Osteocyte (in vitro differentiated cells): ENCODE results near the gene PLXND1. TPM values are rescaled to one million over a fixed set of nuclear protein-coding genes. Genes with fewer than 3 reads are reported as not detected.
"Not testable (repeated sequence)": the region's sequence is repeated elsewhere in the genome, so short reads cannot be mapped to it uniquely, and the experiment has no call there.

Experiments used
- DNase-seq: peaks from one replicate; pipeline ENCODE4 v3.0.0; 2021; ENCODE audit warnings: mixed read lengths; ENCODE audit not compliant: unreplicated experiment; ENCODE audit errors: extremely low spot score
- H3K27ac Mint-ChIP-seq: one replicate; pipeline ENCODE4 v1.8.0; 2021; ENCODE audit warnings: mild to moderate bottlenecking, mixed read lengths; ENCODE audit not compliant: unreplicated experiment
- H3K27me3 Mint-ChIP-seq: one replicate; pipeline ENCODE4 v1.8.0; 2021; ENCODE audit warnings: mixed read lengths; ENCODE audit not compliant: unreplicated experiment
- H3K36me3 Mint-ChIP-seq: one replicate; pipeline ENCODE4 v1.8.0; 2021; ENCODE audit warnings: mixed read lengths; ENCODE audit not compliant: unreplicated experiment
- H3K4me1 Mint-ChIP-seq: one replicate; pipeline ENCODE4 v1.8.0; 2021; ENCODE audit warnings: mixed read lengths; ENCODE audit not compliant: unreplicated experiment
- H3K4me3 Mint-ChIP-seq: one replicate; pipeline ENCODE4 v1.8.0; 2021; ENCODE audit warnings: mild to moderate bottlenecking, moderate library complexity, mixed read lengths; ENCODE audit not compliant: unreplicated experiment
- H3K9me3 Mint-ChIP-seq: one replicate; pipeline ENCODE4 v1.8.0; 2021; ENCODE audit warnings: mixed read lengths; ENCODE audit not compliant: unreplicated experiment
- total RNA-seq: library from RNA; stranded (reverse); gene quantifications from 2 replicates; pipeline ENCODE4 v1.2.1, GENCODE V29; 2021
- TF ChIP-seq, protein P1 (sequence below): fragments of 200-600 bp; sonication (generic); IDR thresholded peaks from 2 replicates; pipeline ENCODE4 v1.5.0; 2021; ENCODE audit warnings: antibody characterized with exemption, mild to moderate bottlenecking, moderate library complexity

PLXND1 gene
- total RNA-seq, 1 donor from 2014 or later = 358 TPM

- H3K27ac Mint-ChIP-seq = peak overlapping the region; percentile 83
- no peaks in the 10 kb centered on the region for H3K27me3 Mint-ChIP-seq
- H3K4me3 Mint-ChIP-seq = peak overlapping the region; percentile 22
- no peaks in the 10 kb centered on the region for H3K9me3 Mint-ChIP-seq
- H3K36me3 Mint-ChIP-seq = peaks cover 4% of the 10 kb centered on the region
- peaks cover 65% of the 10 kb centered on the region for H3K4me1 Mint-ChIP-seq
- TF ChIP-seq, protein P1, sequence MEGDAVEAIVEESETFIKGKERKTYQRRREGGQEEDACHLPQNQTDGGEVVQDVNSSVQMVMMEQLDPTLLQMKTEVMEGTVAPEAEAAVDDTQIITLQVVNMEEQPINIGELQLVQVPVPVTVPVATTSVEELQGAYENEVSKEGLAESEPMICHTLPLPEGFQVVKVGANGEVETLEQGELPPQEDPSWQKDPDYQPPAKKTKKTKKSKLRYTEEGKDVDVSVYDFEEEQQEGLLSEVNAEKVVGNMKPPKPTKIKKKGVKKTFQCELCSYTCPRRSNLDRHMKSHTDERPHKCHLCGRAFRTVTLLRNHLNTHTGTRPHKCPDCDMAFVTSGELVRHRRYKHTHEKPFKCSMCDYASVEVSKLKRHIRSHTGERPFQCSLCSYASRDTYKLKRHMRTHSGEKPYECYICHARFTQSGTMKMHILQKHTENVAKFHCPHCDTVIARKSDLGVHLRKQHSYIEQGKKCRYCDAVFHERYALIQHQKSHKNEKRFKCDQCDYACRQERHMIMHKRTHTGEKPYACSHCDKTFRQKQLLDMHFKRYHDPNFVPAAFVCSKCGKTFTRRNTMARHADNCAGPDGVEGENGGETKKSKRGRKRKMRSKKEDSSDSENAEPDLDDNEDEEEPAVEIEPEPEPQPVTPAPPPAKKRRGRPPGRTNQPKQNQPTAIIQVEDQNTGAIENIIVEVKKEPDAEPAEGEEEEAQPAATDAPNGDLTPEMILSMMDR = no peak
- DNase-seq = peak; percentile 92
These were observed 45.1 kb upstream of the PLXND1 start for GRCh38 chr3:129651435-129652202.

GRCh38 chr3:129650256-129650872 lies 43.9 kb upstream of the PLXND1 start:
- H3K27me3 Mint-ChIP-seq = no peaks in the 10 kb centered on the region

DNA sequence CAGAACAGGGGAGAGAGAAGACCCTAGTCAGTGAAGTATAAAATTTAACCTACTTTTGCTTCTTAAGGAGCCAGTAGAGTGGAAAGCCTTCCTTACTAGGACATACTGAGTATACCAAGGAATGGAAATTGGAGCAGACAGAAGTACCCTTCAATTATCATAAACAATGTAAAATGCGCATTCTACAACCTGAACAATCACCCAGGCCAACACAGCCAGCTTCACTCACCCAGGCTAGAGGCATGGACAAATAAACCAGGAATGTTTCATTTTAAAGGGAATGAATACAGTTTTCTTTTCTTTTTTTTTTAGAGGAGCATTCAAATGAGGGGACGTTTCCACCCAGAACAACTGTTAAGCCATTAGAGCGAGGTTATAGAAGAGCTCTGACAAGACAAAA lies 41.9 kb upstream of the PLXND1 start:
- peaks cover 42% of the 10 kb centered on the region for H3K4me1 Mint-ChIP-seq
- no peaks in the 10 kb centered on the region for H3K9me3 Mint-ChIP-seq
- no peak overlapping the region for H3K27ac Mint-ChIP-seq
- no peaks in the 10 kb centered on the region for H3K36me3 Mint-ChIP-seq
- H3K4me3 Mint-ChIP-seq = no peak overlapping the region
- H3K27me3 Mint-ChIP-seq = no peaks in the 10 kb centered on the region
- DNase-seq = no peak
- TF ChIP-seq, protein P1 = no peak

More at GRCh38 chr3:129650256-129650872, 43.9 kb upstream of the PLXND1 start:
- peaks cover 55% of the 10 kb centered on the region for H3K4me1 Mint-ChIP-seq
- TF ChIP-seq, protein P1 = peak; percentile 81
- no peak overlapping the region for H3K27ac Mint-ChIP-seq
- no peak for DNase-seq
- H3K36me3 Mint-ChIP-seq = peaks cover 4% of the 10 kb centered on the region
- no peak overlapping the region for H3K4me3 Mint-ChIP-seq
- no peaks in the 10 kb centered on the region for H3K9me3 Mint-ChIP-seq

- peaks cover 14% of the 10 kb centered on the region for H3K4me1 Mint-ChIP-seq
- H3K36me3 Mint-ChIP-seq = no peaks in the 10 kb centered on the region
- TF ChIP-seq, protein P1 = no peak
- no peaks in the 10 kb centered on the region for H3K9me3 Mint-ChIP-seq
- no peak for DNase-seq
- no peak overlapping the region for H3K27ac Mint-ChIP-seq
- no peak overlapping the region for H3K4me3 Mint-ChIP-seq
- H3K27me3 Mint-ChIP-seq = no peaks in the 10 kb centered on the region
These were observed 38.8 kb upstream of the PLXND1 start for GRCh38 chr3:129645286-129645685.

- Mint-ChIP-seq H3K9me3 (no peaks in the 10 kb centered on the region), H3K27me3 (no peaks in the 10 kb centered on the region), H3K4me1 (peaks cover 9% of the 10 kb centered on the region), H3K4me3 (no peak overlapping the region), H3K36me3 (no peaks in the 10 kb centered on the region), H3K27ac (no peak overlapping the region)
- no peak for DNase-seq
- TF ChIP-seq, protein P1 = no peak
These were observed 38.4 kb upstream of the PLXND1 start for GRCh38 chr3:129644836-129645235.

DNA sequence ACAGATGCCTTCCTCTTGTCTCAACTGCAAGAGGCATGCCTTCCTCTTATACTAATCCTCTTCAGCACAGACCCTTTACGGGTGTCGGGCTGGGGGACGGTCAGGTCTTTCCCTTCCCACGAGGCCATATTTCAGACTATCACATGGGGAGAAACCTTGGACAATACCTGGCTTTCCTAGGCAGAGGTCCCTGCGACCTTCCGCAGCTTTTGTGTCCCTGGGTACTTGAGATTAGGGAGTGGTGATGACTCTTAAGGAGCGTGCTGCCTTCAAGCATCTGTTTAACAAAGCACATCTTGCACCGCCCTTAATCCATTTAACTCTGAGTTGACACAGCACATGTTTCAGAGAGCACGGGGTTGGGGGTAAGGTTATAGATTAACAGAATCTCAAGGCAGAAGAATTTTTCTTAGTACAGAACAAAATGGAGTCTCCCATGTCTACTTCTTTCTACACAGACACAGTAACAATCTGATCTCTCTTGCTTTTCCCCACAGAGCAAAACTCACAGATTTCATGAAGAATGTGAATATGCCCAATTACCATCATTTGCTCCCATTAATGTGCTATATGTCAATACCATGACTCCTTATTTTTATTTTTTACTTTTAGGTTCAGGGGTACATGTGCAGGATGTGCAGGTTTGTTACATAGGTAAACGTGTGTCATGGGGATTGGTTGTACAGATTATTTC lies 35.2 kb upstream of the PLXND1 start:
- DNase-seq, H3K9me3 Mint-ChIP-seq, H3K27ac Mint-ChIP-seq, H3K4me1 Mint-ChIP-seq, H3K27me3 Mint-ChIP-seq, H3K36me3 Mint-ChIP-seq, H3K4me3 Mint-ChIP-seq: not testable (repeated sequence)

GRCh38 chr3:129640985-129641384 lies 34.5 kb upstream of the PLXND1 start:
- not testable (repeated sequence) for H3K9me3 Mint-ChIP-seq, H3K27ac Mint-ChIP-seq, DNase-seq, H3K4me1 Mint-ChIP-seq, H3K4me3 Mint-ChIP-seq, H3K27me3 Mint-ChIP-seq, H3K36me3 Mint-ChIP-seq
